ENCODE results near the gene CDH13. TPM values are rescaled to one million over a fixed set of nuclear protein-coding genes. Genes with fewer than 3 reads are reported as not detected.

Gene CDH13
- total and polyA plus RNA-seq, 9 of the 15 experiments (the other 6 are each of a cell fraction or from before 2014, with no cell fraction given): 0.03 TPM; not detected in 8

GRCh38 chr16:82834151-82834815 is 207.5 kb downstream of the CDH13 start (continued):
- TF ChIP-seq THAP12 (CRISPR knock-in tag; IDR thresholded peaks at IDR 0.05) (no peak), HDAC3 (IDR thresholded peaks at IDR 0.05; ENCODE audit: borderline replicate concordance, partially characterized antibody) (no peak), NR2C2 (CRISPR knock-in tag; IDR thresholded peaks at IDR 0.05) (no peak), NR2C2 (tag; IDR thresholded peaks at IDR 0.05) (no peak), FOXO4 (CRISPR knock-in tag; IDR thresholded peaks at IDR 0.05) (no peak), EHMT2 (IDR thresholded peaks at IDR 0.05) (no peak), SIN3B (IDR thresholded peaks at IDR 0.05; ENCODE audit: low read depth) (no peak), MEF2D (tag; conservative IDR thresholded peaks at IDR 0.05; ENCODE audit: low read depth) (no peak), KHSRP (IDR thresholded peaks at IDR 0.05) (no peak), CBFA2T2 (conservative IDR thresholded peaks at IDR 0.05) (no peak), TAF1 (IDR thresholded peaks at IDR 0.05; ENCODE audit: control insufficient read depth, extremely low read depth, insufficient read depth, low read length, severe bottlenecking) (no peak), ZKSCAN8 (CRISPR knock-in tag; IDR thresholded peaks at IDR 0.05) (no peak), MYNN (IDR thresholded peaks at IDR 0.05) (no peak), MYNN (CRISPR knock-in tag; IDR thresholded peaks at IDR 0.05) (no peak), POLR2A (conservative IDR thresholded peaks at IDR 0.05) (no peak), IRF2 (CRISPR knock-in tag; IDR thresholded peaks at IDR 0.05) (no peak), NR0B1 (IDR thresholded peaks at IDR 0.05; ENCODE audit: partially characterized antibody) (no peak)

Data from K562 (cell line).